HG02938 (cell line): ENCODE results near the gene FAM234A.
"Not testable (repeated sequence)": the region's sequence is repeated elsewhere in the genome, so short reads cannot be mapped to it uniquely, and the experiment has no call there.

Experiments
- ATAC-seq: cut with Tn5 transposase; IDR thresholded peaks from one replicate; pipeline ENCODE4 v1.9.1; 2021; ENCODE audit warnings: mild to moderate bottlenecking, moderate library complexity; ENCODE audit not compliant: unreplicated experiment

Gene FAM234A

GRCh38 chr16:229731-230281, 4.8 kb upstream of the FAM234A start:
- no peak for ATAC-seq

GRCh38 chr16:230351-230750, 4.3 kb upstream of the FAM234A start:
- ATAC-seq: not testable (repeated sequence)

- no peak for ATAC-seq
These were observed 3.7 kb upstream of the FAM234A start for GRCh38 chr16:230949-231348.

GRCh38 chr16:239948-240277, 5.3 kb downstream of the FAM234A start:
- no peak for ATAC-seq

- no peak for ATAC-seq
These were observed 5.9 kb downstream of the FAM234A start for GRCh38 chr16:240559-240958.

GRCh38 chr16:242281-242680, 7.7 kb downstream of the FAM234A start:
- ATAC-seq: no peak

- ATAC-seq: no peak
These were observed 8.7 kb downstream of the FAM234A start for GRCh38 chr16:243348-243747.

GRCh38 chr16:245105-245504, 10.5 kb downstream of the FAM234A start:
- no peak for ATAC-seq

- no peak for ATAC-seq
These were observed 12.4 kb downstream of the FAM234A start for GRCh38 chr16:247027-247426.

GRCh38 chr16:249431-249830, 14.8 kb downstream of the FAM234A start:
- no peak for ATAC-seq

GRCh38 chr16:252366-253337, 18.0 kb downstream of the FAM234A start:
- ATAC-seq: no peak

GRCh38 chr16:253833-254232, 19.2 kb downstream of the FAM234A start:
- ATAC-seq: no peak

GRCh38 chr16:254461-254860, 19.8 kb downstream of the FAM234A start:
- ATAC-seq: no peak

- ATAC-seq: no peak
These were observed 20.6 kb downstream of the FAM234A start for GRCh38 chr16:255183-255582.

GRCh38 chr16:258091-258490, 23.5 kb downstream of the FAM234A start:
- not testable (repeated sequence) for ATAC-seq

- no peak for ATAC-seq
These were observed 24.6 kb downstream of the FAM234A start for GRCh38 chr16:259226-259625.

GRCh38 chr16:259814-260253, 25.2 kb downstream of the FAM234A start:
- ATAC-seq: no peak

- no peak for ATAC-seq
These were observed 25.7 kb downstream of the FAM234A start for GRCh38 chr16:260326-260725.

GRCh38 chr16:261031-261691, 26.5 kb downstream of the FAM234A start:
- no peak for ATAC-seq

- no peak for ATAC-seq
These were observed 27.6 kb downstream of the FAM234A start for GRCh38 chr16:262121-262745.

GRCh38 chr16:263182-263774, 28.7 kb downstream of the FAM234A start:
- ATAC-seq: no peak
